Thyroid gland (tissue), 4 donors: ENCODE measurements around the gene AIP. TPM values are rescaled to one million over a fixed set of nuclear protein-coding genes. Genes with fewer than 3 reads are reported as not detected.

Experiments
- DNase-seq, 2 donors: peaks; one replicate each; pipeline ENCODE4 v3.0.0-alpha.2; 2019
- H3K27ac ChIP-seq, 3 donors: fragments of 200-600 bp; sonication (generic); 1 replicate in 2 of 3; 2 replicates in 1 of 3; pipeline ENCODE4 v1.5.1; 2016 to 2019; ENCODE audit warnings: mild to moderate bottlenecking in 1 of 3, moderate library complexity in 1 of 3
- H3K27me3 ChIP-seq: fragments of 200-600 bp; sonication (generic); one replicate; pipeline ENCODE4 v1.5.1; 2019
- H3K36me3 ChIP-seq, 2 donors: fragments of 200-600 bp; sonication (generic); one replicate each; pipeline ENCODE4 v1.5.1; 2016 to 2019
- H3K4me1 ChIP-seq, 2 donors: fragments of 200-600 bp; sonication (generic); one replicate each; pipeline ENCODE4 v1.5.1; 2017 to 2019
- H3K4me3 ChIP-seq, 3 donors: fragments of 200-600 bp; sonication (generic); replicated peaks in 1 of 3; 1 replicate in 2 of 3; 2 replicates in 1 of 3; pipeline ENCODE4 v1.5.1; 2016; ENCODE audit warnings: mild to moderate bottlenecking in 1 of 3
- H3K9me3 ChIP-seq: fragments of 200-600 bp; sonication (generic); one replicate; pipeline ENCODE4 v1.5.1; 2017
- CTCF ChIP-seq, 6 experiments: fragments of 200-600 bp in 3 of 6; fragments of 450-650 bp in 3 of 6; sonication (generic) in 3 of 6; IDR thresholded peaks; one replicate each; pipeline ENCODE4 v1.5.1; 2016 to 2019; ENCODE audit warnings: antibody characterized with exemption in 6 of 6, mild to moderate bottlenecking in 2 of 6, inconsistent platforms in 1 of 6, moderate library complexity in 1 of 6
- POLR2A ChIP-seq, 2 donors: fragments of 450-650 bp; IDR thresholded peaks; one replicate each; pipeline ENCODE4 v1.6.1; 2017; ENCODE audit warnings: antibody characterized with exemption in 2 of 2, mild to moderate bottlenecking in 2 of 2, moderate library complexity in 1 of 2
- WGBS, 2 donors: methylation state at CpG; one replicate each; pipeline ENCODE4 v1.1.5; 2017; 5-methylcytosine and 5-hydroxymethylcytosine counted together
- intact Hi-C: fragments of 100-400 bp; cut with DNase I; formaldehyde crosslinking; loops from one replicate; pipeline ENCODE4 v1.15.1; 2023
- total RNA-seq, 4 donors: library from RNA; depleted of rRNA; stranded (reverse); fragments of >200 nt; gene quantifications; one replicate each; pipeline ENCODE4 v1.2.3, GENCODE V29; 2016

Gene AIP
- total RNA-seq, 4 donors from 2014 or later = 58.2 to 100 (median 83.2) TPM

GRCh38 chr11:67516806-67517205 lies 34.0 kb downstream of the AIP start:
- Histone ChIP-seq H3K27ac (no peak overlapping the region), H3K4me3 (no peak overlapping the region), H3K9me3 (no peaks in the 10 kb centered on the region), H3K4me1 (no peaks in the 10 kb centered on the region), H3K36me3 (no peaks in the 10 kb centered on the region), H3K27me3 (no peaks in the 10 kb centered on the region)
- no peak for DNase-seq
- TF ChIP-seq POLR2A (IDR thresholded peaks at IDR 0.05) = no peak
- TF ChIP-seq CTCF (IDR thresholded peaks at IDR 0.05) = no peak
- intact Hi-C loops = no loop called here
- WGBS, 2 donors = 85 to 93% methylated on average over 7 to 9 of the region's 9 CpGs

DNA sequence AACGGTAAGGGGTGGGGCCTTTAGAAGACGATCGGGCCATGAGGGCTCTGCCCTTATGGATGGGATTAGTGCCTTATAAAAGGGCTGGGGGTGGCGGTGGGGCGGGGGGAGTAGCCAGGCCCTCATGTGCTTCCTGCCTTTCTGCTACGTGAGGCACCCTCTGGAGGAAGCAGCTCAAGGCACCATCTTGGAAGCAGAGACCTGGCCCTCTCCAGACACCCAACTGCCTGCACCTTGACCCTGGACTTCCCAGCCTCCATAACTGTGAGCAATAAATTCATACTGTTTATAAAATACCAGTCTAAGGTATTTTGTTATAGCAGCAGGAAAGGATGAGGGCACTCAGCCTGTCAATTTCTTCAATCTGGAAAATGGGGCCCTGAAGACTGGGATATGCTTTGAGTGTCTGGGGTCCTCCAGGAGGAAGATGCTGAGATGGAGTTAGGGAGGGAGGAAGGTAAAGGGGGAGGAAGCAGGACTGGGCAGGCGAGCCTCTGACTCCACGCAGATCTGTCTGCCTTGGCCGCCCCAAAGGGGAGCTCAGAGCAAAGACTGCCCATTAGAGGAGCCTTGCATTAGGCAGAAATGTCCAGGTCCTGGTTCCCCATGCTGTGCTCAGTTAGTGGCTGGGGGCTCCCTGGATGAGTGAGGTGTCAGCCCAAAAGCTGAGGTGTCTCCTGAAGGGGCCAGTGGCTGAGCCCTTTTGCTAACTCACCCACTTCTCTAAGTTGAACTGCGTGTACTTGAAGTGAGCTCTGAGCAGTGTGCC lies 35.1 kb downstream of the AIP start:
- TF ChIP-seq CTCF (IDR thresholded peaks at IDR 0.05) (no peak), POLR2A (IDR thresholded peaks at IDR 0.05) (no peak)
- 76 to 79% methylated on average over 10 of the region's 10 CpGs for WGBS, 2 donors
- Histone ChIP-seq H3K4me3 (no peak overlapping the region), H3K36me3 (no peaks in the 10 kb centered on the region), H3K4me1 (no peaks in the 10 kb centered on the region), H3K27ac (no peak overlapping the region), H3K27me3 (no peaks in the 10 kb centered on the region), H3K9me3 (no peaks in the 10 kb centered on the region)
- DNase-seq = no peak
- intact Hi-C loops = no loop called here

- H3K36me3 ChIP-seq = no peaks in the 10 kb centered on the region
- WGBS, 2 donors = 90 to 93% methylated on average over 25 to 29 of the region's 32 CpGs
- intact Hi-C loops = no loop called here
- no peak for DNase-seq
- H3K4me1 ChIP-seq = no peaks in the 10 kb centered on the region
- TF ChIP-seq CTCF (IDR thresholded peaks at IDR 0.05) (no peak), POLR2A (IDR thresholded peaks at IDR 0.05) (no peak)
- H3K27me3 ChIP-seq = no peaks in the 10 kb centered on the region
- no peaks in the 10 kb centered on the region for H3K9me3 ChIP-seq
- H3K27ac ChIP-seq = no peak overlapping the region
- no peak overlapping the region for H3K4me3 ChIP-seq
Observed at GRCh38 chr11:67519726-67520125, 36.9 kb downstream of the AIP start.

- TF ChIP-seq POLR2A (IDR thresholded peaks at IDR 0.05) = no peak
- no peak for TF ChIP-seq CTCF (IDR thresholded peaks at IDR 0.05)
- WGBS, 2 donors = 89 to 98% methylated on average over 13 to 15 of the region's 16 CpGs
- Histone ChIP-seq H3K9me3 (no peaks in the 10 kb centered on the region), H3K36me3 (no peaks in the 10 kb centered on the region), H3K27me3 (no peaks in the 10 kb centered on the region), H3K27ac (no peak overlapping the region), H3K4me1 (no peaks in the 10 kb centered on the region), H3K4me3 (no peak overlapping the region)
- DNase-seq = no peak
- intact Hi-C loops = no loop called here
Observed at GRCh38 chr11:67520856-67521824, 38.3 kb downstream of the AIP start.

DNA sequence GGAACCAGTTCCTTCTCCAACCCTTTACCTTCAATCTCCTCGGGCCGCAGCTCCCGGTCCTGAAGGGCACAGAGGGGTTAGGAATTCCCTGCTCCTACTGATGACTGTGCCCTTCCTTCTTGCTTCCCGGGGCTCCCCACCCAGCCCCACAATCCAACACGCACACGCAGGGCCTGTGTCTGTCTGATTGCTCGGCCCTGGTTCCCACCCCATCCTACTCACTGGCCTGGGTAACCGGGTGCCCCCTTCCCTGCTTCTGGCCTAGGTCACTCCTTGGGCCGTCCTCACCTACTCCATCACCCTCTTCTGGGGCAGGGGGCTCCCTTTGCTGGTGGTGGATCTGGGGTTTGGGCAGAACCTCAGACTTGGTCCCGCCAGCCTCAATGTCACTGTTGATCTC lies 39.1 kb downstream of the AIP start:
- Histone ChIP-seq H3K4me1 (no peaks in the 10 kb centered on the region), H3K9me3 (no peaks in the 10 kb centered on the region), H3K36me3 (no peaks in the 10 kb centered on the region), H3K27ac (no peak overlapping the region), H3K27me3 (no peaks in the 10 kb centered on the region), H3K4me3 (no peak overlapping the region)
- no peak for TF ChIP-seq CTCF (IDR thresholded peaks at IDR 0.05)
- no peak for TF ChIP-seq POLR2A (IDR thresholded peaks at IDR 0.05)
- DNase-seq = no peak
- intact Hi-C loops = no loop called here
- WGBS, 2 donors = 76 to 80% methylated on average over 10 of the region's 10 CpGs
